GM23338 (cell line): ENCODE measurements around the gene TNFSF10. TPM values are rescaled to one million over a fixed set of nuclear protein-coding genes. Genes with fewer than 3 reads are reported as not detected.

Source experiments
- ATAC-seq: fragments of 200-7000 bp; cut with Tn5 transposase; 3 replicates; pipeline ENCODE4 v1.9.1; 2020
- DNase-seq: peaks from one replicate; pipeline ENCODE4 v3.0.0-alpha.2; 2015; ENCODE audit warnings: low spot score
- H2AFZ ChIP-seq: fragments of 200-600 bp; sonication (generic); 2 replicates; pipeline ENCODE4 v1.8.0; 2016; ENCODE audit warnings: antibody characterized with exemption, mild to moderate bottlenecking, moderate library complexity
- H3F3A ChIP-seq: fragments of 200-600 bp; sonication (generic); replicated peaks from 2 replicates; pipeline ENCODE4 v1.8.0; 2017; ENCODE audit warnings: antibody characterized with exemption, mixed run types, low read depth
- H3K27ac ChIP-seq: fragments of 200-600 bp; sonication (generic); 2 replicates; pipeline ENCODE4 v1.6.1; 2016; ENCODE audit warnings: low read depth
- H3K27me3 ChIP-seq: fragments of 200-600 bp; sonication (generic); 2 replicates; pipeline ENCODE4 v1.8.0; 2016; ENCODE audit warnings: mild to moderate bottlenecking, mixed run types, moderate library complexity; ENCODE audit not compliant: insufficient read depth
- H3K36me3 ChIP-seq: fragments of 200-600 bp; sonication (generic); 2 replicates; pipeline ENCODE4 v1.8.0; 2016; ENCODE audit warnings: mild to moderate bottlenecking; ENCODE audit not compliant: insufficient read depth
- H3K4me1 ChIP-seq: fragments of 200-600 bp; sonication (generic); 2 replicates; pipeline ENCODE4 v1.8.0; 2016; ENCODE audit warnings: mild to moderate bottlenecking, moderate library complexity; ENCODE audit not compliant: insufficient read depth
- H3K4me2 ChIP-seq: fragments of 200-600 bp; sonication (generic); 2 replicates; pipeline ENCODE4 v1.7.1; 2017; ENCODE audit warnings: mixed run types
- H3K4me3 ChIP-seq: fragments of 200-600 bp; sonication (generic); 2 replicates; pipeline ENCODE4 v1.6.1; 2016; ENCODE audit warnings: mixed run types
- H3K79me2 ChIP-seq: fragments of 200-600 bp; sonication (generic); replicated peaks from 2 replicates; pipeline ENCODE4 v1.8.0; 2017; ENCODE audit warnings: mild to moderate bottlenecking; ENCODE audit not compliant: insufficient read depth
- H3K9me2 ChIP-seq: fragments of 200-600 bp; sonication (generic); 2 replicates; pipeline ENCODE4 v1.8.0; 2017; ENCODE audit not compliant: insufficient read depth
- H4K20me1 ChIP-seq: fragments of 200-600 bp; sonication (generic); replicated peaks from 2 replicates; pipeline ENCODE4 v1.8.0; 2017; ENCODE audit warnings: mild to moderate bottlenecking; ENCODE audit not compliant: insufficient read depth
- H3K27ac Mint-ChIP-seq: 2 replicates; pipeline ENCODE4 v1.8.0; 2020; ENCODE audit warnings: inconsistent platforms, mild to moderate bottlenecking, moderate library complexity, mixed read lengths
- H3K27me3 Mint-ChIP-seq: 3 replicates; pipeline ENCODE4 v1.8.0; 2022; ENCODE audit warnings: low read depth, mild to moderate bottlenecking, moderate library complexity, mixed read lengths, inconsistent platforms; ENCODE audit not compliant: insufficient read depth, poor library complexity
- H3K36me3 Mint-ChIP-seq: 3 replicates; pipeline ENCODE4 v1.8.0; 2021; ENCODE audit warnings: low read depth, mild to moderate bottlenecking, inconsistent platforms, moderate library complexity, mixed read lengths
- H3K4me1 Mint-ChIP-seq: 3 replicates; pipeline ENCODE4 v1.8.0; 2020; ENCODE audit warnings: mild to moderate bottlenecking, inconsistent platforms, mixed read lengths
- H3K4me3 Mint-ChIP-seq: 3 replicates; pipeline ENCODE4 v1.8.0; 2021; ENCODE audit warnings: moderate library complexity, mild to moderate bottlenecking, inconsistent platforms, mixed read lengths
- H3K9me3 Mint-ChIP-seq: 3 replicates; pipeline ENCODE4 v1.8.0; 2020; ENCODE audit warnings: moderate library complexity, mild to moderate bottlenecking, inconsistent platforms, mixed read lengths
- CREB1 ChIP-seq: fragments of 250-450 bp; sonication (Bioruptor Pico); IDR thresholded peaks from 2 replicates; pipeline ENCODE4 v1.5.0; 2020; ENCODE audit warnings: low read depth, mild to moderate bottlenecking, moderate library complexity
- CTCF ChIP-seq, 2 experiments: fragments of 200-600 bp in 1 of 2; sonication (generic) in 1 of 2; conservative IDR thresholded peaks; 2 replicates each; pipeline versions ENCODE4 v1.5.1 to v1.6.1; 2016 to 2017; ENCODE audit warnings: antibody characterized with exemption in 2 of 2, low read depth in 2 of 2, mild to moderate bottlenecking in 2 of 2, moderate library complexity in 1 of 2
- EZH2 ChIP-seq: fragments of 200-600 bp; sonication (generic); IDR thresholded peaks from one replicate; pipeline ENCODE4 v1.8.0; 2017; ENCODE audit warnings: antibody characterized with exemption, mild to moderate bottlenecking, low read depth; ENCODE audit not compliant: unreplicated experiment
- EZH2phosphoT487 ChIP-seq: fragments of 200-600 bp; sonication (generic); IDR thresholded peaks from one replicate; pipeline ENCODE4 v1.8.1; 2018; ENCODE audit warnings: antibody characterized with exemption; ENCODE audit not compliant: unreplicated experiment
- JUNB ChIP-seq: IDR thresholded peaks from one replicate; pipeline ENCODE4 v1.6.1; 2016; ENCODE audit warnings: antibody characterized with exemption; ENCODE audit not compliant: unreplicated experiment
- NANOG ChIP-seq: IDR thresholded peaks from 2 replicates; pipeline ENCODE4 v1.6.1; 2016; ENCODE audit warnings: antibody characterized with exemption, borderline replicate concordance
- POLR2AphosphoS5 ChIP-seq: IDR thresholded peaks from 2 replicates; pipeline ENCODE4 v1.6.1; 2016; ENCODE audit warnings: antibody characterized with exemption, low read depth
- REST ChIP-seq: IDR thresholded peaks from one replicate; pipeline ENCODE4 v1.6.1; 2018; ENCODE audit warnings: antibody characterized with exemption; ENCODE audit not compliant: unreplicated experiment
- STAT1 ChIP-seq: IDR thresholded peaks from one replicate; pipeline ENCODE4 v1.6.1; 2016; ENCODE audit warnings: antibody characterized with exemption; ENCODE audit not compliant: unreplicated experiment
- ZNF114 ChIP-seq: fragments of 250-450 bp; sonication (Bioruptor Pico); IDR thresholded peaks from 2 replicates; pipeline ENCODE4 v1.5.0; 2020; ENCODE audit warnings: mild to moderate bottlenecking, moderate library complexity
- ZNF331 ChIP-seq: fragments of 250-450 bp; sonication (Bioruptor Pico); IDR thresholded peaks from 2 replicates; pipeline ENCODE4 v1.5.0; 2020; ENCODE audit warnings: low read depth, mild to moderate bottlenecking, moderate library complexity
- ZNF462 ChIP-seq: fragments of 250-450 bp; sonication (Bioruptor Pico); IDR thresholded peaks from 2 replicates; pipeline ENCODE4 v1.5.0; 2020; ENCODE audit warnings: mild to moderate bottlenecking, moderate library complexity
- polyA plus RNA-seq: library from polyadenylated mRNA; unstranded; fragments of >200 nt; fragmentation: Nextera tagmentation; extraction: Ambion mirVana; gene quantifications from 2 replicates; pipeline ENCODE4 v1.2.1, GENCODE V29; 2016
- total RNA-seq: library from RNA; depleted of rRNA; stranded (reverse); fragments of >200 nt; shearing (Covaris generic); gene quantifications from 2 replicates; pipeline ENCODE4 v1.2.3, GENCODE V29; 2014
- TF ChIP-seq, protein P1 (sequence below): IDR thresholded peaks from 2 replicates; pipeline ENCODE4 v1.6.1; 2016; ENCODE audit warnings: antibody characterized with exemption

The TNFSF10 gene
- total and polyA plus RNA-seq, 2 experiments from 2014 or later = 0.27 TPM; not detected in 1

GRCh38 chr3:172464306-172464705, 58.9 kb downstream of the TNFSF10 start:
- Mint-ChIP-seq H3K4me1 (no peaks in the 10 kb centered on the region), H3K36me3 (no peaks in the 10 kb centered on the region), H3K27me3 (no peaks in the 10 kb centered on the region), H3K9me3 (no peaks in the 10 kb centered on the region), H3K27ac (no peak overlapping the region), H3K4me3 (no peak overlapping the region)
- H4K20me1 ChIP-seq = no peaks in the 10 kb centered on the region
- no peak overlapping the region for H3K27ac ChIP-seq
- H3K4me1 ChIP-seq = no peaks in the 10 kb centered on the region
- TF ChIP-seq STAT1 (no peak), ZNF114 (CRISPR knock-in tag) (no peak), ZNF462 (CRISPR knock-in tag) (no peak), EZH2 (no peak), EZH2phosphoT487 (no peak), JUNB (no peak), CREB1 (CRISPR knock-in tag) (no peak), REST (no peak), NANOG (no peak), ZNF331 (CRISPR knock-in tag) (no peak), POLR2AphosphoS5 (no peak), CTCF (conservative IDR thresholded peaks at IDR 0.05; ENCODE audit: low read depth in 2 of 2) (no peak)
- TF ChIP-seq, protein P1, sequence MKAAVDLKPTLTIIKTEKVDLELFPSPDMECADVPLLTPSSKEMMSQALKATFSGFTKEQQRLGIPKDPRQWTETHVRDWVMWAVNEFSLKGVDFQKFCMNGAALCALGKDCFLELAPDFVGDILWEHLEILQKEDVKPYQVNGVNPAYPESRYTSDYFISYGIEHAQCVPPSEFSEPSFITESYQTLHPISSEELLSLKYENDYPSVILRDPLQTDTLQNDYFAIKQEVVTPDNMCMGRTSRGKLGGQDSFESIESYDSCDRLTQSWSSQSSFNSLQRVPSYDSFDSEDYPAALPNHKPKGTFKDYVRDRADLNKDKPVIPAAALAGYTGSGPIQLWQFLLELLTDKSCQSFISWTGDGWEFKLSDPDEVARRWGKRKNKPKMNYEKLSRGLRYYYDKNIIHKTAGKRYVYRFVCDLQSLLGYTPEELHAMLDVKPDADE = no peak
- no peaks in the 10 kb centered on the region for H3K36me3 ChIP-seq
- no peaks in the 10 kb centered on the region for H3K27me3 ChIP-seq
- no peak overlapping the region for H2AFZ ChIP-seq
- no peak for ATAC-seq
- H3K4me2 ChIP-seq = no peak overlapping the region
- no peaks in the 10 kb centered on the region for H3K79me2 ChIP-seq
- no peaks in the 10 kb centered on the region for H3F3A ChIP-seq
- H3K4me3 ChIP-seq = no peak overlapping the region
- H3K9me2 ChIP-seq = no peaks in the 10 kb centered on the region
- no peak for DNase-seq
